Measurements from ENCODE around the gene CYBB.

DNA sequence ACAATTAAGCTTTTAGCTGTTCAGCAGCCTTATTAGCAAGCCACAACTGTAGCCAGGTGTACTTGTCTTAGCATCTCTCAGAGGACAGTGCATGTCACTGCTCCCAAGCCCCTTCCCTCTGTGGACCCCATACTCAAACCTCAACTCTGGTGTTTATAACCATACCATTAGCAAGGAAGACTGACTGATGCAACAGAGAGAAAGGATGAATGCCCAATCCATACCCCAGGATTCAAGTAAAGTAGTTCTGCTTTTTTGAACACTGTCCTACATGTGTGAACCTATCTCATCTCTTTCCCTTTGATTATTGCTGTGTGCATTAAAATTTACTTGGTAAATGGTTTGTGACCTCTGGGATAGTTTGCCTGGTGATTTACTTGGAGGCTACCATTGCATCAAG lies 22.8 kb upstream of the CYBB start:
- no peak for TF ChIP-seq CTCF (IDR thresholded peaks at IDR 0.05)
- no peak for TF ChIP-seq POLR2A (IDR thresholded peaks at IDR 0.05)

Measured in esophagus squamous epithelium (tissue), 4 donors.